ENCODE results near the gene DBP.

DNA sequence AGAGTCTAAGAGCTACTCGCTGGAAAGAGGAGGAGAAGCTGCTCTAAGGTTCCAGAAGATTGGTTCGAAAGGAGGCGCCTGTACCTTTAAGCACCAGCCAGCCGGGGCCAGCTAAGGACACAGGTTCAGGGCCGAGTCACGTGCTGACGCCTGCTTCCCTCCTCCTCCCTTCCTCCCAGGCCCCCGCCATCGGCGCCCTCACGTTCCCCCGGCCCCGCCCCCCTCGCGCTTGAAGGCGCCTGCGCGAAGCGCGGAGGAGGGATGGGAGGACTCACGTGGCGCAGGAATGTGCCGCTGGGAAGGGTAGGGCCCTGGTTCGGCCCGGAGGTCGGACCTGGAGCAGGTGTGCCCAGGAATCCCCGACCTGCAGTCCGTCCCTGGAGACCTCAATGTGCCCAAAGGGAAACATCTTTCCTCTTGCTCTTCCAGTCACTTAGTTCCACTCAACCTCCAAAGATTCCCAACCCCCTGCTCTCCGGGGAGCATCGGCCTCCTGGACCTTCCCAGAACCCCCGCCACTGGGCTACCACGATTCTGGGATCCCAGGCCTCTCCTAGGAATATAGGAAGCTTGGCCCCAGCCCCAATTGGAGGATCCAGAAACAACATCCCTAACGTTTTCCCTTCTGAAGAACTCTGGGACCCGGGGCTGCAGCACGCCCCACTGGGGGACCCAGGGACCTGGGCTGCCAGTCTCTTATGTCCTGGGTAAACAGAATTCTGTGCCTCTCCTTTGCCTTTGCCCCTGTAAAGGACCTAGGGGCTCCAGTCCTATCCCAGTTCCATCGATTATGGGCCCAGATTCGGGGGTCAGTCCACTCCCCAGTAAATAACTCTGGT is 2.5 kb downstream of the DBP start:
- no peak for TF ChIP-seq CTCF (IDR thresholded peaks at IDR 0.05)
- TF ChIP-seq ZFX (IDR thresholded peaks at IDR 0.05; ENCODE audit: borderline replicate concordance), result no peak
